HG03159 (cell line): ENCODE results near the gene KCNJ15.

Source experiments
- ATAC-seq: cut with Tn5 transposase; IDR thresholded peaks from one replicate; pipeline ENCODE4 v1.9.1; 2021; ENCODE audit warnings: mild to moderate bottlenecking, moderate library complexity; ENCODE audit not compliant: unreplicated experiment

KCNJ15 gene

GRCh38 chr21:38323721-38324531 lies 67.1 kb downstream of the KCNJ15 start:
- no peak for ATAC-seq

- no peak for ATAC-seq
These were observed 68.4 kb downstream of the KCNJ15 start for GRCh38 chr21:38325216-38325615.

GRCh38 chr21:38325731-38326420 lies 69.1 kb downstream of the KCNJ15 start:
- ATAC-seq: no peak

GRCh38 chr21:38326429-38326828 lies 69.6 kb downstream of the KCNJ15 start:
- ATAC-seq: no peak

GRCh38 chr21:38326899-38327298 lies 70.1 kb downstream of the KCNJ15 start:
- no peak for ATAC-seq

GRCh38 chr21:38327984-38328383 lies 71.2 kb downstream of the KCNJ15 start:
- ATAC-seq: no peak

- no peak for ATAC-seq
These were observed 72.4 kb downstream of the KCNJ15 start for GRCh38 chr21:38329162-38329561.

- ATAC-seq: no peak
These were observed 73.9 kb downstream of the KCNJ15 start for GRCh38 chr21:38330666-38331065.

- no peak for ATAC-seq
These were observed 76.8 kb downstream of the KCNJ15 start for GRCh38 chr21:38333301-38334272.

- no peak for ATAC-seq
These were observed 78.1 kb downstream of the KCNJ15 start for GRCh38 chr21:38334866-38335265.

GRCh38 chr21:38337793-38338192 lies 81.0 kb downstream of the KCNJ15 start:
- no peak for ATAC-seq

- no peak for ATAC-seq
These were observed 83.3 kb downstream of the KCNJ15 start for GRCh38 chr21:38340131-38340530.

GRCh38 chr21:38341546-38342012 lies 84.8 kb downstream of the KCNJ15 start:
- ATAC-seq: no peak

GRCh38 chr21:38342739-38343138 lies 85.9 kb downstream of the KCNJ15 start:
- ATAC-seq: no peak

GRCh38 chr21:38343691-38344090 lies 86.9 kb downstream of the KCNJ15 start:
- ATAC-seq: no peak

GRCh38 chr21:38346286-38346685 lies 89.5 kb downstream of the KCNJ15 start:
- no peak for ATAC-seq

GRCh38 chr21:38349111-38349746 lies 92.4 kb downstream of the KCNJ15 start:
- ATAC-seq: no peak

- no peak for ATAC-seq
These were observed 93.2 kb downstream of the KCNJ15 start for GRCh38 chr21:38349977-38350376.

- ATAC-seq: no peak
These were observed 93.9 kb downstream of the KCNJ15 start for GRCh38 chr21:38350684-38351083.

GRCh38 chr21:38351176-38351959 lies 94.6 kb downstream of the KCNJ15 start:
- no peak for ATAC-seq
